ENCODE data around the gene NUP205.

DNA sequence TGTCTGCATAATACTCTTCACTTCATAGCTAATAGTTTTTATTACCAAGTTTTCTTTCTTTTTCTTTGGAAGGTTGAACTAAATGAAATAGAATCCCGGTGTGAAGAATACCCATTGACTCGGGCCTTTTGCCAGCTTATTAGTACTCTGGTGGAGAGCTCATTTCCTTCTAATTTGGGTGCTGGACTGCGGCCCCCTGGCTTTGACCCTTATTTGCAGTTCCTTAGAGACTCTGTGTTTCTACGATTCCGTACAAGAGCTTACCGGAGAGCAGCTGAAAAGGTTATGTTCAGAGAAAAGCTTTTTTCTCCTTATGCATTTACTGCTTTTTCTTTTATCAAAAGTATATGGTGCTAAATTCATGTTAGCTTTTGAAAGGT lies 40.2 kb downstream of the NUP205 start:
- TF ChIP-seq POLR2AphosphoS5 (IDR thresholded peaks at IDR 0.05) = no peak
- no peak for TF ChIP-seq CTCF (IDR thresholded peaks at IDR 0.05)
